ENCODE data around the gene NHS. TPM values are rescaled to one million over a fixed set of nuclear protein-coding genes. Genes with fewer than 3 reads are reported as not detected.

Gene NHS
- total RNA-seq, 1 experiment from 2014 or later, result 5.7 TPM

- TF ChIP-seq CTCF (IDR thresholded peaks at IDR 0.05 in 2 of 3, conservative IDR thresholded peaks at IDR 0.05 in 1 of 3; ENCODE audit: borderline replicate concordance in 1 of 3, insufficient read depth in 1 of 3, low read depth in 2 of 3, low read length in 2 of 3) (no peak), REST (IDR thresholded peaks at IDR 0.05; ENCODE audit: low read depth) (no peak), RAD21 (IDR thresholded peaks at IDR 0.05; ENCODE audit: low read depth) (no peak), ATF3 (IDR thresholded peaks at IDR 0.05) (no peak), FOSL1 (IDR thresholded peaks at IDR 0.05; ENCODE audit: low read depth) (no peak)
Observed at GRCh38 chrX:17725181-17725580, 350.2 kb downstream of the NHS start (continued).

- Histone ChIP-seq H3K4me3 (replicated peaks in 1 of 2; ENCODE audit: low read depth in 1 of 2, low read length in 2 of 2) (no peak overlapping the region), H3K79me2 (ENCODE audit: insufficient read depth, low read length) (no peaks in the 10 kb centered on the region), H3K27me3 (ENCODE audit: insufficient read depth, low read length) (no peaks in the 10 kb centered on the region), H3K9ac (ENCODE audit: low read length) (no peak overlapping the region), H3K27ac (ENCODE audit: low read depth, low read length) (no peak overlapping the region), H3K9me3 (ENCODE audit: control insufficient read depth in 1 of 2, insufficient read depth in 1 of 2, low read depth in 1 of 2, low read length in 2 of 2) (no peaks in the 10 kb centered on the region), H3K9me2 (ENCODE audit: insufficient read depth) (no peaks in the 10 kb centered on the region), H2AFZ (ENCODE audit: low read depth, low read length, poor library complexity, severe bottlenecking) (no peak overlapping the region), H3K4me1 (ENCODE audit: control insufficient read depth in 1 of 2, insufficient read depth in 2 of 2, low read length in 2 of 2) (peaks cover 0 to 4% of the 10 kb centered on the region in 2 experiments; a peak in 1 of 4 replicates), H3K36me3 (ENCODE audit: control insufficient read depth in 1 of 2, insufficient read depth in 2 of 2, low read length in 2 of 2) (no peaks in the 10 kb centered on the region), H4K20me1 (ENCODE audit: insufficient read depth) (no peaks in the 10 kb centered on the region), H3K4me2 (ENCODE audit: low read length) (no peak overlapping the region)
- ATAC-seq, result no peak
- intact Hi-C loops (cut with micrococcal nuclease), result no loop called here
- TF ChIP-seq SRF (IDR thresholded peaks at IDR 0.05; ENCODE audit: low read depth) (no peak), EZH2phosphoT487 (IDR thresholded peaks at IDR 0.05; ENCODE audit: borderline replicate concordance) (no peak), ZNF274 (IDR thresholded peaks at IDR 0.05; ENCODE audit: low read depth, low read length) (no peak), CEBPB (IDR thresholded peaks at IDR 0.05; ENCODE audit: low read depth) (no peak), MAX (IDR thresholded peaks at IDR 0.05) (no peak), YY1 (IDR thresholded peaks at IDR 0.05; ENCODE audit: extremely low read depth, insufficient replicate concordance, low read depth, low read length) (no peak), JUND (IDR thresholded peaks at IDR 0.05) (no peak), RAD21 (IDR thresholded peaks at IDR 0.05; ENCODE audit: low read depth) (no peak), ELF1 (IDR thresholded peaks at IDR 0.05; ENCODE audit: borderline replicate concordance, low read depth) (no peak)
- POLR2A ChIA-PET, result no interaction called here
- RAD21 ChIA-PET (ENCODE audit: low non-redundant PET in 1 of 2, low total read pairs in 2 of 2, uncharacterized antibody in 2 of 2, unreplicated experiment in 2 of 2), result no interaction called here
- no TSS peak for BruUV-seq (replicated peaks)
- no peak for DNase-seq (ENCODE audit: low read depth, low spot score)
- CTCF ChIA-PET, result no interaction called here
Observed at GRCh38 chrX:17732138-17732783, 357.3 kb downstream of the NHS start.
